22Rv1 (cell line): ENCODE results near the gene MARCO.

Experiments
- H3K27ac ChIP-seq: fragments of 450-650 bp; 2 replicates; pipeline ENCODE4 v1.5.1; 2017
- CTCF ChIP-seq: fragments of 450-650 bp; IDR thresholded peaks from 2 replicates; pipeline ENCODE4 v1.5.1; 2017; ENCODE audit warnings: mild to moderate bottlenecking
- ZFX ChIP-seq: fragments of 450-650 bp; IDR thresholded peaks from 2 replicates; pipeline ENCODE4 v1.6.1; 2017; ENCODE audit warnings: antibody characterized with exemption, borderline replicate concordance

The MARCO gene

DNA sequence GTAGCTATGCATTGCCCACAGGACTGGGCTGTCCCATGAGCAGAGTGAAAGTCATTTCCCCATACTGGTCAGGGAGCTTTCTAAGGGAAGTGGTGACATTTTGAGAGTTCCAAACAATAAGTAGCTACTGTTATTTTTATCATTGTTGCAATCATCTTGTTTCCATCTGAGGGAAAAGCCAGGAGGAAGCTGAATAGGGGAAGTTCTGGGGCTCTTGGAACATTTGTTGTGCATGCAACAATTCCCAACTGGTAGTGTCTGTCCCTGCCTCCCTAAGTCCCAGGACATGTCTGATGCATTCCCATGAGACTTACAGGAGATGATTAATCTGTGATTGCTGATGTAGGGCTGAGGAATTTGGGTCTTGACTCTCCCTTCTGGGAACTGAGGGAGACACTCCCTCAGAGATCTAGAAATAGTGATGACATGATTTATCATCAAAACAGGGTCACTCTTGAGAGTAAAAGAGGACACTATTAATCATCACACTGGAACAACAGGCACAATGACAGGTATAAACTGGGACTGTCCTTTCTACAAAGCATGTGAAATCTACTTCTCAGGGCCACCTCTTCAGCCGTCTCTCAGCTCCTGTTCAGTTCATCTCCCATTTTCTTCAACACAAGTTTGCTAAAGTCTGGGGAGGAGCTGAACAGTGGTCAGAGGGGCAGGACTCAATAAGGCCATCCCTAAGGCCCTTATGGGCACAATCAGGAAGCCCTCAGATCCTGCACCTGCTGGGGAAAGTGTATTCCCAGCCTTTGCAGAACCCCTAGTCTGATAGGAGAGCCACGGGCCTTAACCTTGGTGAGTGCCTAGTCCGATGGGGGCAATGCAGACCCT lies 28.0 kb upstream of the MARCO start:
- no peak for TF ChIP-seq CTCF
- no peak overlapping the region for H3K27ac ChIP-seq

DNA sequence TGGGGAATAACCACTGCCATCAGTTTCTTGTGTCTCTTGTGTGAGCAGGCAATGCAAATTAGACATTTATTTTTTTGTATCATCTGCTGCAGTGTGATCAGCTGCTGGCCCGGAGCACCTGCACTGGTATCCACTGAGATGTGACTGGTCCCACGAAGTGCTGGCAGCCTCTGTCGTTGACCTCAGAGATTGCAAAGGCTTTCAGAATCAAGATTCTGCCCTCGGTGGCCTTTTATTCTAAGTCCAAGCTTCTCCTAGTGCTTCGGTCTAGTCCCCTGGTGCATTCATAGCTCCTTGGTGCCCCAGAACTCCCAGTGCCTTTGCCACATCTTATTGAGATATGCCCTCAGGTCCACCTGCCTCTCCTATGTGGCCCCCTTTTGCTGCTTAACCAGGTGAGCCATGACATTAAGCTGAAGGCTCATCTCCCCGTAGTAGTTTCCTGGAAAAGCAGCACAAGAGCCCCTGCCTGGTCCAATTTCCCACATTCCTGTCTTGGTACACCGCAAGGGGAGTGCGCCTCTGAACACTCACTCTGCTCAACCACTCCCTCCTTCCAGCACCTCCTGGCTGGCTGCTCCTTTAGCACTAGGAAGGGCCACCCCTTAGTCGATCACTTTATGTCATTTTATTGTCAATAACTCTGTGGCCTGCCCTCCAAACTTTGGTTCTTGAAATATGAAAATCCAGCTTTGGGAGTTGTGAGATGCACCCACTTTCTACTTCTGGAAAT lies 27.1 kb upstream of the MARCO start:
- no peak overlapping the region for H3K27ac ChIP-seq
- no peak for TF ChIP-seq CTCF
- no peak for TF ChIP-seq ZFX

- no peak for TF ChIP-seq CTCF
- no peak for TF ChIP-seq ZFX
- H3K27ac ChIP-seq = no peak overlapping the region
Observed at GRCh38 chr2:118918017-118918416, 24.0 kb upstream of the MARCO start.

DNA sequence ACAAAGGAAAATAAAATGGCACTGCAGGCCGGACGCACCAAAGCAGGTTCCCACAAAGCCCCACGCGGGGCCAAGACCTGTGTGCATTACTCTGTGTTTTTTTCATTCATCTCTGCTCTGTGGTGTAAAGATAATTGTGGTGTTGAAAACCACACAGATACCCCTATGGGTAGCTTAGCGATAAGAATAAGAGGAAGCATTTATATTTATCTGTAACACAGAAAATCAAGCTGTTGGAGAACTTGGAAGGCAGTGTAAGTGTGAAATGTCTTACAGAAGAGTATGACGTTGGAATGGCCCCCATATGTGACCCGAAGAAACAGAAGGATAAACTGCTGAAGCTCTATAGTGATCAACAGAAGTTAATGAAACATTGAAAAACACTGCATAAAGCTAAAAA lies 20.3 kb upstream of the MARCO start:
- TF ChIP-seq CTCF = no peak
- TF ChIP-seq ZFX = no peak
- no peak overlapping the region for H3K27ac ChIP-seq

GRCh38 chr2:118922254-118922653 lies 19.7 kb upstream of the MARCO start:
- TF ChIP-seq CTCF = no peak
- no peak for TF ChIP-seq ZFX
- no peak overlapping the region for H3K27ac ChIP-seq

DNA sequence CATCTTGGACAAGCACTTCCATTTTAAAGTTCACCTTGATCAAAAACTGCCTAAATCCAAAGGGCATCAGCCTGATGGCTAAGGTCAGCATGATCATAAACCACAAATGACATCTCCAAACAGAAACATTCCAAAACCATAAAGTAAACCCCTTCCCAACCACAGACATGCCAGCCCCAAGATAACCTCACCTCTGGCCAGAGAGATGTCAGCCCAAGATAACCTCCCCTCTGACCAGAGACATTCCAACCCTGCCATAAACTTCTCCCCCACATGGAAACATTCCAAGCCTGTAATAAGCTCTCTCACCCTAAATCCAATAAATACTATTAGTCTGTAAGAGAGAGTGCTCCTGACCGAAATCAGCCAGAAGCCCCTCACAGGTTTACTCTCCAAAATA lies 18.6 kb upstream of the MARCO start:
- H3K27ac ChIP-seq = no peak overlapping the region
- TF ChIP-seq ZFX (no peak), CTCF (no peak)

- no peak overlapping the region for H3K27ac ChIP-seq
- no peak for TF ChIP-seq CTCF
- TF ChIP-seq ZFX = no peak
Observed at GRCh38 chr2:118925476-118925875, 16.5 kb upstream of the MARCO start.
